ENCODE data around the gene OR10A2.
"Not testable (repeated sequence)": the region's sequence is repeated elsewhere in the genome, so short reads cannot be mapped to it uniquely, and the experiment has no call there.

Gene OR10A2

DNA sequence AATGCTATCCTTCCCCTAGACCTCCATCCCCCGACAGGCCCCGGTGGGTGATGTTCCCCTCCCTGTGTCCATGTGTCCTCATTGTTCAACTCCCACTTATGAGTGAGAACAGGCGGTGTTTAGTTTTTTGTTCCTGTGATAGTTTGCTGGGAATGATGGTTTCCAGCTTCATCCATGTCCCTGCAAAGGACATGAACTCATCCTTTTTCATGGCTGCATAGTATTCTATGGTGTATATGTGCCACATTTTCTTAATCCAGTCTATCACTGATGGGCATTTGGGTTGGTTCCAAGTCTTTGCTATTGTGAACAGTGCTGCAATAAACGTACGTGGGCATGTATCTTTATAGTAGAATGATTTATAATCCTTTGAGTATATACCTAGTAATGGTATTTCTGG lies 24.9 kb downstream of the OR10A2 start:
- not testable (repeated sequence) for DNase-seq (ENCODE audit: low read depth)

DNA sequence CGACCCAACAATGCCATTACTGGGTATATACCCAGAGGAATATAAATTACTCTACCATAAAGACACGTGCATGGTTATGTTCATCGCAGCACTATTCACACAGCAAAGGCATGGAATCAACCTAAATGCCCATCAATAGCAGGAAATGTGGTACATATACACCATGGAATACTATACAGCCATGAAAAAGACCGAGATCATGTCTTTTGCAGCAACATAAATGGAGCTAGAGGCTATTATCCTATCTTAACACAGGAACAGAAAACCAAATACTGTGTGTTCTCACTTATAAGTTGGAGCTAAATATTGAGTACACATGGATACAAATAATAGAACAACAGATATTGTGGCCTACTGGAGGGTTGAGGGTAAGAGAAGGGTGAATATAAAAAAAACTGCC lies 26.0 kb downstream of the OR10A2 start:
- DNase-seq (ENCODE audit: low read depth): no peak

- no peak for DNase-seq (ENCODE audit: low read depth)
Observed at GRCh38 chr11:6889835-6890234, 27.0 kb downstream of the OR10A2 start.

- no peak for DNase-seq (ENCODE audit: low read depth)
Observed at GRCh38 chr11:6892400-6892799, 29.5 kb downstream of the OR10A2 start, which contains the start of gene OR2D2. Gene OR2D2, minus strand, starts transcription at chr11:6892500. Its CDS starts 0 bp downstream, at chr11:6892500.

DNA sequence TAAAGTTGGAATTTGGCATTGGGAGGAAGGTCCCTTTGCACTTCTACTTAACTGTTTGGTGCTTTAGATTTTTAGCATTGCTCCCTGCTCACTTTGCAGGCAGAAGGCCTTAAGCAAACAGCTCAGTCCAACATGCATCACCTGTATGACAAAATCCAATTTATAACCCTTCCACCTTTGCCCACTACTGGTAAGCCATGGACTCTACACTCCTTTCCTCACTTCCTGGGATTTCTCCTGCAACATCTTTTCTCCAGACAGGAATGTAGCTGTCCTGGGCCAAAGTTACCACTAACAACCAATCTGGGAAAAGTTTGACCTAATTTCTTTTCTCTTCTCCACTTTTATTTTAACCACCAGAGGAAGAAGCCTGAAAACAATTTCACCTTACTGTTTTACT lies 31.2 kb downstream of the OR10A2 start:
- DNase-seq (ENCODE audit: low read depth): no peak

DNA sequence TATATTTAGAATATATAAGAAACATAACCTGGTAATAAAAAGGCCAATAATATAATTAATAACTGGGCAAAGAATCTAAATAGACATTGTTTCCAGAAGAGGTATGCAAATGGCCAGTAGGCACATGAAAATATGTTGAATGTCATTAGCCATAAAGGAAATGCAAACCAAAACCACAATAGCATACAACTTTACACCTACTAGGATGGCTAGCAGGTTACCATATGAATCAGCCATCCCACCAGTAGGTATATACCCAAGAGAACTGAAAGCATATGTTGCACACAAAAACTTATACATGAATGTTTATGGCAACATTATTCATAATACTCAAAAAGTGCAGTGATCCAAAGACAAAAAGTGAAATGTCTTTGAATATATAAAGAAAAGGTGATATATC lies 32.2 kb downstream of the OR10A2 start:
- no peak for DNase-seq (ENCODE audit: low read depth)

GRCh38 chr11:6898911-6899310 lies 36.1 kb downstream of the OR10A2 start:
- no peak for DNase-seq (ENCODE audit: low read depth)

GRCh38 chr11:6900327-6900999 lies 37.6 kb downstream of the OR10A2 start:
- no peak for DNase-seq (ENCODE audit: low read depth)

DNA sequence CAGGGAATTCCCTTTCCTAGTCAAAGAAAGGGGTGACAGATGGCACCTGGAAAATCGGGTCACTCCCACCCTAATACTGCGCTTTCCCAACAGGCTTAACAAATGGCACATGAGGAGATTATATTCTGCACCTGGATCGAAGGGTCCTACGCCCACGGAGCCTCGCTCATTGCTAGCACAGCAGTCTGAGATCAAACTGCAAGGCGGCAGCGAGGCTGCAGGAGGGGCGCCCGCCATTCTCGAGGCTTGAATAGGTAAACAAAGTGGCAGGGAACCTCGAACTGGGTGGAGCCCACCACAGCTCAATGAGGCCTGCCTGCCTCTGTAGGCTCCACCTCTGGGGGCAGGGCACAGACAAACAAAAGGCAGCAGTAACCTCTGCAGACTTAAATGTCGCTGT lies 41.9 kb downstream of the OR10A2 start:
- DNase-seq (ENCODE audit: low read depth): not testable (repeated sequence)

DNA sequence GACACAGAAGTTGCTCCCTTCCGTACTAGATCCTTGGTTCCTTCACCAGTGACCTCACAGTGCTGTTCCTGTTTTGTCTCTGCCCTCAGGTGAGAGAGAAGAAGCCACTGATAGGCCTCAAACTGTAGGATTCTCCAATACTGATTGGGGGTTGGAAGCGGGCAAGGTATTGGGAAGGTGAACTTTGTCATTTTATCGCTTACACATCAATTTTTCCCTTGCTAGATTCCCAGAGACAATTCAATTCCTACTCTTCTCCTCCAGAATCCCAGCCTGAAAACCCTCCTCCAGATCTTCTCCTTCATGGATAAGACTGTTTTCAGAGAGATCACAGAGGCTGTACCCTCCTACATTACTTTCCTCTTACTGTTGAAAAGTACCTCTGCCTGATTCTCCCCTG lies 48.5 kb downstream of the OR10A2 start:
- DNase-seq (ENCODE audit: low read depth): no peak

DNA sequence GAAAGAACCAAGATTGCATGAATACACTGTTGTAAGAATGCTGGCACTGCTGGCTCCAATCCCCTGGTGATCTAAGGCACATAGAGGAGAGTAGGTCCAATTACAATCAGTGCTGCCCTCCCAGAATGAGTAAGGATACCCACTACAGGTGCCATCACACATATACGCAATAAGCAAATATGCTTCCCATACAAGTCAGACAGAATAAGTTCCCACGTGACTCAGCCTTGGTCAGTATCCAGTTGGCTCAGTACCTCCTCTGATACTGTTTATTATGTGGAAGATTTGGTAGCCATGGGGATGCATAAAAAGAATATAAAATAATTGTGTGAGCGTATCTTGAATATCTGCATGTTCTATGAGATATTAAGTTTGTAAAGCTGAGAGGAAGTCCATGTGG lies 49.1 kb downstream of the OR10A2 start:
- no peak for DNase-seq (ENCODE audit: low read depth)

- no peak for DNase-seq (ENCODE audit: low read depth)
Observed at GRCh38 chr11:6919698-6920097, 56.8 kb downstream of the OR10A2 start.

DNA sequence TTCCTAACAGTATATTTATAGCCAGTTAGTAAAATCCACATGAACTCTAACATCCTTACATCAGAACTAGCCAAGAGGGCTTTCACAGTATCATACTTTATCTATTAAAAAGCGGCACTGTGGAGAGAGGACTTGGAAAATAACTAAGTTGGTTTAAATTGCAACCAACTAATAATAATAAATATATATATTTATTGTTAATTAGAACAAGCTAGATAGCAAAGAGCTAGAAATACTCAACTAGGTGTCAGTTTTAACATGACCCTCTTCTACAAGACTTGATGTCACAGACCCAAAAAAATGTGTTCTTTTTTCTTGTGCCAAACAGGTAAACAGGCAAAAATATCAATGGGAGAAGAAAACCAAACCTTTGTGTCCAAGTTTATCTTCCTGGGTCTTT lies 57.8 kb downstream of the OR10A2 start, which contains the start of gene OR2D3:
TSS of gene OR2D3 (plus strand) at position 301 of the 400 bp plus-strand sequence. CDS start at position 301, 0 bp downstream.
- DNase-seq (ENCODE audit: low read depth): no peak

All from stimulated activated CD8-positive, alpha-beta memory T cell treated with anti-CD3 and anti-CD28 coated beads, Interleukin-7, amount 100 ng/mL, for 24 hours (primary cell).